H54 (cell line): ENCODE results near the gene BCL2L15.

Experiments
- DNase-seq: peaks from one replicate; pipeline ENCODE4 v3.0.0; 2011; ENCODE audit warnings: low spot score, mixed read lengths; ENCODE audit not compliant: insufficient read length
- FAIRE-seq: peaks from 3 replicates; lab custom pipeline; 2011; peaks lifted over from hg19 to GRCh38; lab: Jason Lieb, UNC
- POLR2A ChIP-seq: IDR thresholded peaks from 2 replicates; pipeline ENCODE4 v1.6.1; 2011; ENCODE audit warnings: low read depth, mild to moderate bottlenecking, low read length

BCL2L15 gene

DNA sequence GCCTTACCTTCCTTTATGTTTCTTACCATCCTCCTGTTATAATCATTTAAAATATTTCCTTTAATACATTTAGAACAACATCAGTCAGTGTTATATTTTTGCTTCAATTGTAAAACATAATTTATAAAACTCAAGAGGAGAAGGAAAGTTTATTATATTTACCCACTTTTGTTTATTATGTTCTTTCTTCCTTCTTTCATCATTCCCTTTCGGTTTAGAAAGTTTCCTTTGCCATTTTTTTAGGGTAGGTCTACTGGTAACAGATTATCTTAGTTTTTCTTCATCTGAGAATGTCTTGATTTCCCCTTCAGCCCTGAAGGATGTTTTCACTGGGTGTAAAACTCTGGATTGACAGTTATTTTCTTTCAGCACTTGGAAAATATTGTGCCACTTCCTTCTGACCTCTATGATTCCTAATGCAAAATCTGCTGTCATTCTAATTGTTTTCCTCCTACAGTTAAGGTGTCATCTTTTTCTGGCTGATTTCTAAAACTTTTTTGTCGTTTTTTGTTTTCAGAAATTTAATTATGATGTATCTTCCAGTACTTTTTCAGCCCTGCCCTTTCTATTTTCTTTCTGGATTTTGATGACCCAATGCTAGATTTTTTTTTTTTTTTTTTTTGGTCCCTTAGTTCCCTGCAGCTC, 40.9 kb downstream of the BCL2L15 start:
- DNase-seq, result no peak
- peak; percentile 41 for FAIRE-seq
- TF ChIP-seq POLR2A, result no peak

GRCh38 chr1:113836534-113836933, 50.8 kb downstream of the BCL2L15 start:
- no peak for DNase-seq
- TF ChIP-seq POLR2A, result no peak
- FAIRE-seq, result no peak

GRCh38 chr1:113835686-113836290, 51.6 kb downstream of the BCL2L15 start:
- DNase-seq (no peak), FAIRE-seq (no peak)
- TF ChIP-seq POLR2A, result no peak

DNA sequence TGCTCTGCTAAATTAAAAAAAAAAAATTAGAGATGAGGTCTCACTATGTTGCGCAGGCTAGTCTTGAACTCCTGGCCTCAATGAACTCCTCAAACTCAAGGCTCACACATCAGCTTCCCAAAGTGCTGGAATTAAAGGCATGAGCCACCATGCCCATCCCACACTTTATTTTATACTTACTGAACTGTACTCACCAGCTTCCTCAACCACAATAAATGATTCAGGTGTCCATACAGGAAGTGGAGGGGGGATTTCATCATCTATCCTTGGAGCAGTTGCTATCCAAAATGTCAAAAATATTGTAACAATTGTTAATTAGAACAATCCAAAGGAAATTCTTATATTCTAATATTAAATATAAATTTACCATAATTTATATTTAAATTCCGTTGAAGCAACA, 52.7 kb downstream of the BCL2L15 start:
- FAIRE-seq, result no peak
- no peak for TF ChIP-seq POLR2A
- DNase-seq, result no peak
